Raji (cell line): ENCODE results near the gene MAB21L3.

Experiments used
- POLR2A ChIP-seq: IDR thresholded peaks from 2 replicates; pipeline ENCODE4 v1.6.1; 2011; ENCODE audit warnings: low read depth, low read length, control low read depth; ENCODE audit not compliant: insufficient read depth

The MAB21L3 gene

GRCh38 chr1:116126281-116126680 is 15.1 kb downstream of the MAB21L3 start:
- no peak for TF ChIP-seq POLR2A

GRCh38 chr1:116127123-116127847 is 16.1 kb downstream of the MAB21L3 start:
- no peak for TF ChIP-seq POLR2A

GRCh38 chr1:116127848-116128540 is 16.8 kb downstream of the MAB21L3 start:
- no peak for TF ChIP-seq POLR2A

GRCh38 chr1:116128664-116129063 is 17.5 kb downstream of the MAB21L3 start:
- no peak for TF ChIP-seq POLR2A

- no peak for TF ChIP-seq POLR2A
Observed at GRCh38 chr1:116129537-116129936, 18.3 kb downstream of the MAB21L3 start.

GRCh38 chr1:116130356-116130755 is 19.2 kb downstream of the MAB21L3 start:
- no peak for TF ChIP-seq POLR2A

GRCh38 chr1:116131170-116131569 is 20.0 kb downstream of the MAB21L3 start:
- no peak for TF ChIP-seq POLR2A

GRCh38 chr1:116131866-116132605 is 20.8 kb downstream of the MAB21L3 start:
- TF ChIP-seq POLR2A, result no peak

GRCh38 chr1:116133696-116134475 is 22.7 kb downstream of the MAB21L3 start:
- TF ChIP-seq POLR2A, result no peak

- TF ChIP-seq POLR2A, result no peak
Observed at GRCh38 chr1:116134476-116134773, 23.2 kb downstream of the MAB21L3 start.

- TF ChIP-seq POLR2A, result no peak
Observed at GRCh38 chr1:116138277-116138792, 27.1 kb downstream of the MAB21L3 start.

- TF ChIP-seq POLR2A, result no peak
Observed at GRCh38 chr1:116139592-116140134, 28.5 kb downstream of the MAB21L3 start.

GRCh38 chr1:116144151-116144550 is 33.0 kb downstream of the MAB21L3 start:
- no peak for TF ChIP-seq POLR2A

GRCh38 chr1:116147114-116147510 is 35.9 kb downstream of the MAB21L3 start:
- TF ChIP-seq POLR2A, result no peak

- TF ChIP-seq POLR2A, result no peak
Observed at GRCh38 chr1:116147972-116148371, 36.8 kb downstream of the MAB21L3 start.

GRCh38 chr1:116148967-116149366 is 37.8 kb downstream of the MAB21L3 start:
- TF ChIP-seq POLR2A, result no peak
